GM12875 (cell line): ENCODE measurements around the gene COL1A1.

Experiments
- H3K4me3 ChIP-seq: one replicate; pipeline ENCODE4 v1.5.1; 2011; ENCODE audit warnings: low read depth, low read length, control low read depth
- CTCF ChIP-seq: IDR thresholded peaks from 2 replicates; pipeline ENCODE4 v1.5.1; 2011; ENCODE audit warnings: low read depth, mild to moderate bottlenecking, control low read depth, inconsistent platforms, low read length, moderate library complexity, borderline replicate concordance; ENCODE audit not compliant: insufficient read depth

Gene COL1A1

DNA sequence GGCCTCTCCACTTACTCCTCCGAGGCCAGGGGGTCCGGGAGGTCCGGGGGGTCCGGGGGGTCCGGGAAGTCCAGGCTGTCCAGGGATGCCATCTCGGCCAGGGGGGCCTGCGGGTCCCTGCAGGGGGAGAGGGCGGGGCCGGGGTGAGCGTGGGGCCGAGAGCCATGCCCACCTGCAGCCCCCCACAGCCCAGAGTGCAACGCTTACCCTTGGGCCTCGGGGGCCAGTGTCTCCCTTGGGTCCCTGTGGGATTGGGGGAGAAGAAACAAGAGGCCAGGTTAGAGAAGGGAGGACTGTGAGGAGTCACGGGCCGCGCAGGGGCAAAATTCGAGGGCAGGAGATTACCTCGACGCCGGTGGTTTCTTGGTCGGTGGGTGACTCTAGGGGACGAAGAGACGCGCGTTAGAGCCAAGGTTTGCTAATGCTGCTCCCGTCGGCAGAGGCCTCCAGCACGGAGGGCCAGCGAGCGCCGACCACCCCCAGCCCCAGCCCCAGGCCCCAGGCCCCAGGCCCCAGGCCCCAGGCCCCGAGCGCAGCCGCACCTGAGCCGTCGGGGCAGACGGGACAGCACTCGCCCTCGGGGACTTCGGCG lies 2.1 kb downstream of the COL1A1 start:
- TF ChIP-seq CTCF, result no peak
- H3K4me3 ChIP-seq, result no peak overlapping the region

- TF ChIP-seq CTCF, result peak; percentile 79
- H3K4me3 ChIP-seq, result no peak overlapping the region
Measured at GRCh38 chr17:50198026-50198669, 3.3 kb downstream of the COL1A1 start.

DNA sequence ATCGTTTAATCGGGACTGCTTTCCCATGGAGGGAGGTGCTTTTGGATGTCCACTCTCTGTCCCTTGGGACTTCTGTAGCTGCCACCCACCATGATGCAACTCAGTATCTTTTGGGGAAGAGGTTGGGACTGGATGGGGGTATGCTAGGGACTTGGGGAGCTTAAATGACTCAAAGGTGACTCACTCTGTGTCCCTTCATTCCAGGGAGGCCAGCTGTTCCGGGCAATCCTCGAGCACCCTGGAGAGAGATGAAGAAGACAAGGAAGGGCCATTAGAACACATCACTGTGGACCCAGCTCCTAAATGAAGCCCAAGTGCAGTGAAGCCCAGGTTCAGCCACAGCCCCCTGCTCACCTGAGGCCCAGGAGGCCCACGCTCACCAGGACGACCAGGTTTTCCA lies 4.6 kb downstream of the COL1A1 start:
- no peak for TF ChIP-seq CTCF
- no peak overlapping the region for H3K4me3 ChIP-seq

DNA sequence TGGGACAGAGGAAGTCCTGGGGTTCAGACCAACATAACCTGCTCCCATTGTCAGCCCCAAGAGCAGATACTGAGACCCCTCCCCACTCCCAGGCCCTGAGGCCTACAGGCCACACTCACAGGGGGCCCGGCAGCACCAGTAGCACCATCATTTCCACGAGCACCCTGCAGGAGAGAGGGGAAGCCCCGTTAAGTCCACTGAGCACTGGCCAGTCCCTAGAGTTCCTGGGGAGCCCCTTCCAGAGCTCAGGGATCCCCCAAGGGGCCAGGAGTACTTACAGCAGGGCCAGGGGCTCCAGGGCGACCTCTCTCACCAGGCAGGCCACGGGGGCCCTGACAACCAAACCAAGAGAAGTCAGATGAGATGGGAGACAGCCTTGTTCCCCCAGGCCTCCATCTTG lies 5.4 kb downstream of the COL1A1 start:
- no peak overlapping the region for H3K4me3 ChIP-seq
- TF ChIP-seq CTCF, result no peak

- H3K4me3 ChIP-seq, result no peak overlapping the region
- TF ChIP-seq CTCF, result peak; percentile 31; the same call in 1 of the 2 replicates
Measured at GRCh38 chr17:50194934-50195865, 6.2 kb downstream of the COL1A1 start.

DNA sequence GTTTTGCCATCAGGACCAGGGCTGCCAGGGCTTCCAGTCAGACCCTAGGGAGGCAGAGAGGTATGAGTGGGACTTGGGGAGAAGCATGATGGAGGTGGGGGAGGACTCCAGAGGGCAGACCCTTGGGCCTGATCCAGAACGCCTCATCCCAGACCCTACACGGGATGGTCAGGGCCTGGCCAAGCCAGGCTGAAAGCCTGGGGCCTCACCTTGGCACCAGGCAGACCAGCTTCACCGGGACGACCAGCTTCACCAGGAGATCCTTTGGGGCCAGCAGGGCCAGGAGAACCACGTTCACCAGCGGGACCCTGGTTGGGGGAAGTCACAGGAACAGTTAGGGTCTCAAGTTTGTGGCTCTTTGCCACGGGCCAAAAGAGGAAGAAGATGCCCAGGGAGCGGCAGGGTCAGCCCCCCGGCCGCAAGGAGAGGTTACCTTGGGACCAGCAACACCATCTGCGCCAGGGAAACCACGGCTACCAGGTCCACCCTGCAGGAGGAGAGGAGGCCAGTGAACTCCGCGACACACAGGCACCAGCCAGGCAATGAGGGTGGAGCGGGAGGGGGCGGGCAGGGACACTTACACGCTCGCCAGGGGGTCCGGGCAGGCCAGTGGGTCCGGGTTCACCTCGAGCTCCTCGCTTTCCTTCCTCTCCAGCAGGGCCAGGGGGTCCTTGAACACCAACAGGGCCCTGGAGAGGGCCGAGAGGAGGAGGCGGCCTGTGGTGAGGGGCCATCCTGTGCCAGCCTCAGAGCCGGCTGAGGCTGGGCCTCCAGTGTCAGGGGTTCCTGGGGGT lies 7.1 kb downstream of the COL1A1 start:
- no peak for TF ChIP-seq CTCF
- H3K4me3 ChIP-seq, result no peak overlapping the region
